DMS114 treated with DMSO at 0.1 percent for 48 hours (cell line): ENCODE data around the gene COG2.
"Not testable (repeated sequence)": the region's sequence is repeated elsewhere in the genome, so short reads cannot be mapped to it uniquely, and the experiment has no call there.

Source experiments
- DNase-seq: peaks from one replicate; lab custom pipeline; 2025; ENCODE audit not compliant: unreplicated experiment; lab: John Stamatoyannopoulos, UW

Gene COG2

GRCh38 chr1:230642263-230642959 is at the start of gene COG2:
TSS of gene COG2 (plus strand) at chr1:230642481. CDS start at chr1:230642607, 126 bp downstream.
- DNase-seq = peak; percentile 84

GRCh38 chr1:230592848-230593414 is 49.4 kb upstream of the COG2 start:
- no peak for DNase-seq

GRCh38 chr1:230594214-230594773 is 48.0 kb upstream of the COG2 start:
- no peak for DNase-seq

DNA sequence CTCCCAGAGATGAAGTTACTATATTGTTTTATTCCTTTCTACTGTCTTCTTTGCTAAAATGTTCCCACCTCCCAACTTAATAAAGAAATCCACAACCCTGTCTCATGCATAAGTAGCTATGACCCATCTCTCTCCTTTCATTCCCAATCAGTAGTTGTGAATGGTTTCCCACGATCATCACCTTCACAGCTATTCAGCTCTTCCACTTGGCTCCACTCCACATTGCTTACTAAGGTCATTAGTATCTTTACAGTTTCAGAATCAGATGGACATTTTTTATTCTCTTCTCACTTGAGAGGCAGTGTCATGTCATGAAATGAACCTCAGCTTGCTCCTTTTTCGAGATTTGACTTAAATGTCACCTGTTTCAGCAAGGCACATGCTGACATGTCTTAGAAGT is 47.1 kb upstream of the COG2 start:
- DNase-seq = no peak

GRCh38 chr1:230596306-230596705 is 46.0 kb upstream of the COG2 start:
- DNase-seq = no peak

GRCh38 chr1:230598745-230599144 is 43.5 kb upstream of the COG2 start:
- no peak for DNase-seq

GRCh38 chr1:230599926-230600656 is 42.2 kb upstream of the COG2 start:
- DNase-seq = no peak

DNA sequence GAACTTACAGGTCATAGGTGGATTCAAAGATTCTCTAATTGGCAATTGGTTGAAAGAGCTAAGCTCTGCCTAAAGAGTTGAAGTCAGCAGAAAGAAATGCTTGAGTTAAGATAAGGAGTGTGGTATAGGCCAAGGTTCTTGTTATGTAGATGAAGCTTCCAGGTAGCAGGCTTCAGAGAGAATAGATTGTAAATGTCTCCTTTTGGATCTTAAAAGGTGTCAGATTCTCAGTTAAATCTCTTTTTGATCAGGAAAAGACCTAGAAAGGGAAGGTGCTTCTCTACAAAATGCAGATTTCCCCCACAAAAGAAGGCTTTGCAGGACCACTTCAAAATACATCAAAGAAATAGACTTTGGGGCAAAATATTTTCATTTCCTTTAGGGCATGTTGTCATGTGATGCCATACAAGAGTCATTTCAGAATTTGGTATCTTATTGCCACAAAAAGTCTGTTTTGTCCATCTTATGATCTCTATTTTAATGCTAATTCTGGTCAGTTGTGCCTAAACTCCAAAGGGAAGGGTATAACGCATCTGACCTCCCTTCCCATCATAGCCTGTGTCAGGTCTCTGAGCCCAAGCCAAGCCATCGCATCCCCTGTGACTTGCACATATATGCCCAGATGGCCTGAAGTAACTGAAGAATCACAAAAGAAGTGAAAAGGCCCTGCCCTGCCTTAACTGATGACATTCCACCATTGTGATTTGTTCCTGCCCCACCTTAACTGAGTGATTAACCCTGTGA is 41.5 kb upstream of the COG2 start:
- DNase-seq = not testable (repeated sequence)

DNA sequence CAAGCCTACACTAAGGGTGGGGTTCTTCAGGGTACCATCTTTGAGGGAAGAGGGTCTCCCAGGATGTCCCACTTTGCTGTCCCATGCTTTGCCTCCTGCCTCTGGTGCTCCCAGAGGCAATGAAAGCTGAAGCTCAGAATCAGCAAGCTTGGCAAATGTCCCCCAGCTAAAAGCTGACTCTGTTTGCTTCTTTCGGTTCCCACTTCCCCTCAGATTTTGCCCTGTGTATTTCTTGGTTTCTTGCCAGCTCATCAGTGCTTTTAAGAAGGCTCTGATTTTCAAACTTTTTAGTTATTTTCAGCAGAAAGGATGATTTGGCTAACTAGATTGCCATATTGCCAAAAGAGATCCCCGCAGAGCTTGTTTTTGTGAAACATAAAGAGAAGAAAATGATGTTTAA is 33.1 kb upstream of the COG2 start:
- DNase-seq = no peak

DNA sequence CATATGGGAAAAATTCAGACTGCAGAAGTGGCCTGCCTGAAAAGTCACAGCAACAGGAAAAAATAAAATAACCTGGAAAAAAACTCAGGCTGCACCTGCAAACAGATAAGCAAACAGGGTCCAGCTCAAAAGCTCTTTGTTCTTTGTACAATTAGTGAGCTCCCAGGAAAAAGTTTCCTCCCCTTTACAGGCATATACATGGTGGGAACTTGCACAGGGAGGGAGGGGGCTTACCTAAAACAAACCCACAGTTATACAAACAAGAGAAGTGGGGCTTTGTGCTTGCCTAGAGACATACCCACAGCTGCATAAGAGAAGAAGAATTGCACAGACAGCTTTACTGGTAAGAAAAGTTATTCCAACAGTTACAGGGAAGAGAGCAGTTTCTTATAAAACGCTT is 31.7 kb upstream of the COG2 start:
- no peak for DNase-seq

- no peak for DNase-seq
Observed at GRCh38 chr1:230611128-230611877, 31.0 kb upstream of the COG2 start.

GRCh38 chr1:230611878-230612235 is 30.4 kb upstream of the COG2 start:
- no peak for DNase-seq

DNA sequence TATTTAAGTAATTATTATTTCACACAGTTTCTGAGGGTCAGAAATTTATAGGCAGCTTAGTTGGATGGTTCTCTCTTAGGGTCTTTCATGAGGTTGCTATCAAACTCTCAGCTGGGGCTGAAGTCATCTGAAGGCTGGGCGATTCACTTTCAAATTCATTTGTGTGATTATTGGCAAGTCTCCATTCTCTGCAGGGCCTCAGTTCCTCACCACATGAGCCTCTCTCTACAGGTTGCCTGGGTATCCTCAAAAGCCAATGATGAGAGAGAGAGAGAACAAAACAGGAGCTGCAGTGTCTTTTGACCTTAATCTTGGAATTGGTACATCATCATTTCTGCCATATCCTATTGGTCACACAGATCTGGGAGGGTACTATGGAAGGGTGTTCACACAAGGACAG is 29.6 kb upstream of the COG2 start:
- DNase-seq = no peak

DNA sequence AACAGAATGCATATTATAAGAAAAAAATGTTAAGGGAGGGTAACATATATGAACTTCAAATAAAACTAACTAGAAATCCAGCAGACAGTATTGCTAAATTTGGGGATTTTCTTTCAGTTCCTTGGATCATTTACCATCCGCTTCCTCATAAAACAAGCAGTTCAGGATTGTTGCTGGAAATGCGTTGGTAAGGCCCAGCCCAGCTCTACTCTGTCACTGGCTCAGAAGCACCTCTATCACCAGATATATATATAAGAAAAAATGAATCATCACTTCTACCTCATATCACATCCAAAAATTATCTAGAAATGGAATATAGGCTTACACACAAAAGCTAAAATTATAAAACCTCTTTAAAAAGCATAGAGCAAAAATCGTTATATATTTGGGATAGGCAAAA is 28.2 kb upstream of the COG2 start:
- DNase-seq = no peak

- no peak for DNase-seq
Observed at GRCh38 chr1:230618537-230618936, 23.7 kb upstream of the COG2 start.

GRCh38 chr1:230620649-230621323 is 21.5 kb upstream of the COG2 start:
- no peak for DNase-seq

DNA sequence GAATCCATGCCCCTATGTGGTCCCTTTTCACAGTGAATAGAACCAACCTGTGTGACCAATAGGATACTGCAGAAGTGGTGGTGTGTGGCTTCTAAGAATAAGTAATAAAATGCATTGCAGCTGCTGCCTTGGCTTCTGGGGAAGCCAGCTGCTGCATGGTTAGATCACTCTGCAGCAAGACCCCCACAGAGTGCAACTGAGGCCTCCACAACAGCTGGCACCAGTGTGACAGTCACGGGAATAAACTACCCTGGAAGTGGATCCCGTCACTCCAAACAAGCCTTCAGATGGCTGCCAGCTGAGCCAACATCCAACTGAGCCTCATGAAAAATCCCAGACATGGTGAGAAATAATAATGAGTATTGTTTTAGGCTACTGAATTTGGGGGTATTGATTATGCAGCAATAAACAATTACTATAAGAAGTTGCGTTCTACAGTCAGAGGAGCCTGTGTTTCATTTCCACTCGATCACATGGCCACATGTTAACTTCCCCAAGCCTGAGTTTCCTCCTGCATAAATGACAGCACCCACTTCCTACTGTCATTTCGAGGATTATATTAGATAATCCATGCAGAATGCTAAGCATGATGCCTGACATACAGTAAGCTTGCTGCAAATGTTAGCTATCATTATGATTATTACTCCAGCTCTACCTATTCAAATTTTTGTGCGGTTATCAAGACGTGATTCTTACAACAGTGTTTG is 20.8 kb upstream of the COG2 start:
- DNase-seq = no peak

DNA sequence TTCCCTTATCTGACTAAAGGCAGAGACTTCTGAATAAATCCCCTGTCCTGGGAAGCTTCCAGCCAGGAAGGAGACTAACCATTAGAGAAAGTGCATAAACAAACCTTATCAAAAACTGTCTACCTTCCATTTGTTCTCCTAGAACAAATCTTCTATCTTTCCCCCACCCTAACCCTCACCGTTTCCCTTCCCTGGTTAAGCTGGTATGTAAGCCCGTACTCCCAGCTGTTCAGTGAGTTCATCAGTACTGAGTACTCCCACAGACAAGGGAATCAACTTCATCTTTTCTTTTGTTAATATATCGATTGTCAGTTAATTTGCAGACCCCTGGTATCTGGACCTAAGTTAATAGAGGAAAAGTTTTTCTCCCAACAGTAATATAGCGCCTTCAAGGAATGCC is 20.1 kb upstream of the COG2 start:
- no peak for DNase-seq

GRCh38 chr1:230624097-230624713 is 18.1 kb upstream of the COG2 start:
- DNase-seq = no peak
